HG03432 (cell line): ENCODE results near the gene C6orf15.

ENCODE experiments used
- ATAC-seq: cut with Tn5 transposase; IDR thresholded peaks from one replicate; pipeline ENCODE4 v1.9.1; 2021; ENCODE audit warnings: mild to moderate bottlenecking, moderate library complexity; ENCODE audit not compliant: unreplicated experiment

C6orf15 gene

DNA sequence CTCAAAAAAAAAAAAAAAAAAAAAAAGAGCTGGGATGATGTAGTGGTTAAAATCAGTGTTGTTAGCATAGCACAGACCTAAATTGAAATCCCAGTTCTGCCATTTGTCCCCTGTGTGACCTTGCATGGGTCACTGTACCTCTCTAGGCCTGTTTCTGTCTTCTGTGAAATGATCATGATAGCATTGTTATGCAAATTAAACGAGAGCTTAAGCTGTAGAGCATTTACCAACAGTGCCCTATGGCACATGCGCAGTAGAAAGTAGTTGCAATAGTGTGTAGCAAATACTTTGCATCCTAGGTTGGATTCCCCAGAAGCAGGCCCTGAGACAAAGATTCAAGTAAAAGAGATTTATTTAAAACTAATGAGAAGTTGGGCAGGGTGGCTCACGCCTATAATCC is 19.2 kb upstream of the C6orf15 start:
- ATAC-seq, result no peak

DNA sequence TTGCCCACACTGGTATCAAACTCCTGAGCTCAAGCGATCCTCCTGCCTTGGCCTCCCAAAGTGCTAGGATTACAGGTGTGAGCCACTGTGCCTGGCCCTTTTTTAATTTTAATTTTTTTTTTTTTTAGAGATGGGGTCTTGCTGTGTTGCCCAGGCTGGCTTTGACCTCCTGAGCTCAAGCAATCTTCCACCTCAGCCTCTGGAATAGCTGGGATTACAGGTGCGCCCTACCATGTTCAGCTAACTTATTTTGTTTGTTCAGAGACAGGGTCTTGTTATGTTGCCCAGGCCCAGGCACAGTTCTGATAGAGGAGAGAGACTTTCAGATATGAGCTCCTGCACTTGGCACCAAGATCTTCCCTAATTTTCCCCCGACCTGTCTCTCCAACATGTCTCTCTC is 18.4 kb upstream of the C6orf15 start:
- ATAC-seq, result no peak

DNA sequence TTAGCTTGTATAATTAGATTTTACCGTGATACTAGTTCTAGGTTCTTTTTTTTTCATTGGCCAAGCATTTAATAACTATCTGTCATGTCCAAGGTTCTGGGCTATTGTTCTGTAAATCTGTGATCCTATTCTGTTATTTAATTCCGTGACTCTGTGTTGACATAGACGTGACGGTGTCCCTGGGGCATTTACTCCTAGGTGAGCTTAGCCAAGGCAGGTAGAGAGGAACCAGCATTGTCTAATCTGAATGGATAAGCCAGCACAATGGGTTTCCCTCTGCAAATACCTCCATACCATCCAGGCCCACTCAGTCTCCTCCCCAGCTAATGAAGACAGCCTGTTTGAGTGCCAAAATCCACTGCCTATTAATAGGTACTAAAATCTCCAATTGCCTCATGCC is 16.8 kb upstream of the C6orf15 start:
- ATAC-seq, result no peak

DNA sequence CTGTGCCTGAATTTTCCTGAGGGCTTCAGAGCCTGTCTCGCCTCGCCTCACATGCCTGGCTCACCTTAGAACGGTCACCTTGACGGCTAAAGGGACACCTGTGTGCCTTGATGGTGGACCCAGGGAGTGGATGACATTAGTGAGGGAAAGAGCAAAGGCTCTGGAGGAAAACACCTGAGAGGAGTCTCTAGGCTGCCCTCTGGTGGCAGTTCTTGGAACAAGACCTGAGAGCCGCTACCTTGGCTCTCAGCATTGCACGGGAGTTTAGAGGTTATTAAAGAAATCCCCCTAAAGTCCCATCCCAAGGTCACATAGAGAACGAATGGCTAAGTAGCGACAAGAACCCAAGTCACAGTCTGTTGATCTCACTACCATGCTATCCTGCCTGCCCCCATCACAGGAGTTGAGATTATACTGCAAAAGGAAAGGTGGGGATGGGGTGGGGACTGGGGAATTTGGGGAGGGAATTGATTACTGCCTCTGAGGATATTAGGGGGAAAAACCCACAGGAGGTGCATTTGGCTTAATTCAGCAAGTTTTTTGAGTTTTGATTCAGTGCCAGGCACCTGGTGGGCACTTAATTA is 15.8 kb upstream of the C6orf15 start:
- ATAC-seq, result no peak

DNA sequence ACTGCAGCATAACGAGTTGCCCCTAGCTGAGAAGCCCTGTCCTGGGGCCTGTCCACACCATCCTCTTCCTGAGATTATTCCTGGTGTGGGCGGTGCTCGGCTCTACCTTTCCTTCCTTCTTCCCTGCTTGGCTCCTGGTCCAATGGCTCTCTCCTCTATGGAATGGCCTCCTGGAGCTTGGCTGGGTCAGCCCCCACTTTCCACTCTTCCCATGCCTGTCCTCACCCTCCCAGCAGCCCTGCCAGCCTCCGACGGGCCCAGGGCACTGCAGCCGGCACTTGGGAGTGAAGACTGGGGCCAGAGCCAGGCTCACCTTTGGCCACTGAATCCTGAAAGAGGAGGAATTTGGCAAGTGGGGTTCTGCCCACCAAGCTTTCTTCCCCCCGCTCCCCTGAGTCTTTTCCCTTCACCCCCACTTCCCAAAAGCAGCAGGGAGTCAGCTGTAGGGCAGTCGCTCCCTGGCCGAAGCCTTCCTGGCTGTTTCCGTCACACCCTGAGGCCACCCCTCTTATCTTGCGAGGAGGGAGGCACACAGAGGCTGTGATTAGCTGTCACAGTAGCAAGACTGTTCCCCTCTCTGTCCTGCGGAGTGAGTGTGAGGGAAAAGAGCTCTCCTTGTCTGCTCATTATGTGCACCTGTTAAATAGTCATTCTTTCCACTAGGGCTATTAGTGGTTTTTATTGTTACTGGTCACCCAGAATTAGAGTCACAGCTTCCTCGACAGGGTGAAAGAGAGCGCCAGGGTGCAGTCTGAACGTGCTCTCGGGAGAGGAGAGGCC is 14.2 kb upstream of the C6orf15 start:
- no peak for ATAC-seq

DNA sequence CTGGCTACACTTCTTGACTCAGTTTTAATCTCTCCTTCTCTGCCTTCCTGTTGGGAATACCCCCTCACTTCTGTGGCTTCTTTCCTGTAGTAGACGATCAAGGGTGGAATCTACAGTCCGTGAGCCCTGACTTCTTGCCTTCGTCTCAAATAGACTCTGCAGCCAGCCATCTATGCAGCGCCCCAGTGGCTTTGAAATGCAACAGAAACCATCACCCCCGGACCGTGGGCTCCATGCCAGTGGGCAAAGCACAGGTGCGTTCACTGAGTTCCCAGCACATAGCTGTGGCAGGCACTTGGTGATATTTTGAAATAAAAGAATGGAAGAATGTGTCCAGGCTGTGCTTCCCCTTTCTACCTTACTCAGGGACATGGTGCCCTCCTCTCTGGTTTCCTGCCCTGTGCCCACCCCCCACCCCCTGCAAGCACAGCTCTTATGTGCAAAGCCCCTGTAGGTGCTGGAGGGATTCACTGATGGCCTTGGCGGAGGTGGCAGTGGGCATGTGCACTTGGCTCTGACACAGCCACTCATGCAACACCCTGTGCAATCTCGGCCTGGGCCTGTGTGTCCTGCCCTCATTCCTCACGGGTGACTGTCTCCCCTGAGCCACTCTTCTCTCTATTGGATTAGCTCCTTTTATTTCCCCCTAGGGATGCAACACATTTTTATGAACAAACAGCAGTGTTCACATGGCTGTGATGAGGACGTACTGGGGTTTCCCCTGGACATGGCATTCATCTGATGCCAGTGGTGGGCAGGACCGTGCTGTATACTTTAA is 13.4 kb upstream of the C6orf15 start:
- ATAC-seq, result no peak

DNA sequence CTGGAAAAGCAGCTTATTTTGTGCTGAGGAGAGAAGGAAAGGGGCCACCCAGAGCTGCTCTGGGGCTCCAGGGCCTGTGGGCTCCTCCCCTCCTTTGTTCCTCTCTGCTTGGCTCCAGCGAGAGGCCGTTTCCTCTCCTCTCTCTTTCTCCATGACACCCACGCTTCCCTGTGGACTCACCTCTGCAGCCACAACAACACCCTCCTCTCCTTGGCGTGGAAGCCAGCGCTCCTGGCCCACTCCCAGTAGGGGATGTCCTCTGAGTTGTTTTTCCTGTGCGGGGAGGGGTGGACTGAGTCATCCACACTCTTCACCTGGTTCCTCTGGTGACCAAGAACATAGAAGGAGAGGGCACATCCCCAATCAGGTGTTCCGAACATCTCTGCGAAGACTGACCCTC is 12.8 kb upstream of the C6orf15 start:
- no peak for ATAC-seq

DNA sequence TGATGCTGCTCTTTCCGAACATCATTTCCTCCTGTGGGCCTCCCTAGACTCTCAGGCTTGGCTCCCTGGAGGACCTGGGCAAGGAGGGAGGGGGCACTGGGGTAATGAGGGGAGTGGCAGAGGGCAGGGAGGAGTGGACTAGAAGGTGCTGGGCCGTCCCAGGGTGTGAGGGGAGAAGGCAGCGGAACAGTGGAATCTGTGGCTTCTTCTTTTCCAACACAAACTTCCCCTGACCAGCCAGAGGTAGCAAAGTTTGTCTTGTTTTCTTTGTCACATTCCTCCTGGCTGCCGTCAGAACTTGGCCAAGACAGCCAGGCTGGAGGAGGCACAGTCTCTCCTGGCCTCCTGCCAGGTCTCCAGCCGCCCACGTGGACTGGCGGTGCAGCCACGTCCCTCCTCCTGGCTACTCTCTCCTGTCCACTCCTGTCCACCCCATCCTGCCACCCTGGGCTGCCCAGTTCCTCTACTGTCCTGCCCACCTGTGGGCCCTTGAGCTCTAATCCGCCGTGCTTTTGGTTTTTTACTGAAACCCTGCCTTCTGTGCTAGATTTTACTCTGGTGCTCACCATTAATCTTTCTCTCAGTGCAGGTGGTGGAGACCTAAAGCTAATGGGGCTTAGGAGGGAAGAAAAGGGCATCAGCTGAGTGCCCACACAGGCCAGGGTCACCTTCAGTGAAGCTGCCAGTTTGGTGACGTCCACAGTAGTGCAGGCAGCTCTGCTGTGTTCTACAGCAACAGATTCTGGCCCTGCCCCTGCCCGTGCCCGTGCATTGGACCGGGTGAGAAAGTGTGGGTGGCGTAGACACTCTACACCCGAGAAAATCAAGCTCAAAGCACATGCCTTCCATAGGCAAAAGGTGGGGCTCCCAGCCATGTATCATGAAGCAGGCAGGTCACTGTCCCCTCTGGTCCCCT is 10.7 kb upstream of the C6orf15 start:
- no peak for ATAC-seq

DNA sequence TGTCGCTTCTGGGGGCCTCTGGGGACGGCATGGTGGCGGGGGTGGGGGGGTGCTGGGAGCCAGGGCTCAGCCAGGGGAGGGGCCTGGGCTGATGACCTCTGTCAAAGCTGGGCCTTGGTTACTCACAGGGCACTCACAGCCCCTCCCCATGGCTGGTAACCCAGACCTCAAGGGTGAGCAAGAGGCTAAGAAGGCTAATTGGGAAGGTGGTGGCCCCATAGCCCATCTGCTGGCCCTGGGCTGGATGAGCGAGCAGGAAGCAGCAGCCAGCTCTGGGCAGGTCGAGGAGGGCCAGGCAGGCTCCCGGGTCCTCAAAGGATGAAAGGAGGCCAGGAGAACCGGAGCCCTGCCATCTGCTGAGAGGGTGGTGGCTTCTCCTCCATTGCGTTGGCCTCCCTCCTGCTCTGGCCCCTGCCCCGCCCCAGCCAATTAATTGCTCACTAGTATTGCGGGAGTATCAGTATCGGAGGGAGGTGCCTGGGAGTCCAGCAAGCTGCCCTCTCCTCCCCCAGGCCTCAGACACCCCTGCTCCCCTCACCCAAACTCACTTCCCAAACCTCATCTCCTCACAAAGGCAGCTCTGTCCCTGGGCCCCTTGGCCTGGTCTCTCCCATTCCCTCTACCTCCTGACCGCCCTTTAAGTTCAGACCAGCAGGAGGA is 8.9 kb upstream of the C6orf15 start:
- no peak for ATAC-seq

DNA sequence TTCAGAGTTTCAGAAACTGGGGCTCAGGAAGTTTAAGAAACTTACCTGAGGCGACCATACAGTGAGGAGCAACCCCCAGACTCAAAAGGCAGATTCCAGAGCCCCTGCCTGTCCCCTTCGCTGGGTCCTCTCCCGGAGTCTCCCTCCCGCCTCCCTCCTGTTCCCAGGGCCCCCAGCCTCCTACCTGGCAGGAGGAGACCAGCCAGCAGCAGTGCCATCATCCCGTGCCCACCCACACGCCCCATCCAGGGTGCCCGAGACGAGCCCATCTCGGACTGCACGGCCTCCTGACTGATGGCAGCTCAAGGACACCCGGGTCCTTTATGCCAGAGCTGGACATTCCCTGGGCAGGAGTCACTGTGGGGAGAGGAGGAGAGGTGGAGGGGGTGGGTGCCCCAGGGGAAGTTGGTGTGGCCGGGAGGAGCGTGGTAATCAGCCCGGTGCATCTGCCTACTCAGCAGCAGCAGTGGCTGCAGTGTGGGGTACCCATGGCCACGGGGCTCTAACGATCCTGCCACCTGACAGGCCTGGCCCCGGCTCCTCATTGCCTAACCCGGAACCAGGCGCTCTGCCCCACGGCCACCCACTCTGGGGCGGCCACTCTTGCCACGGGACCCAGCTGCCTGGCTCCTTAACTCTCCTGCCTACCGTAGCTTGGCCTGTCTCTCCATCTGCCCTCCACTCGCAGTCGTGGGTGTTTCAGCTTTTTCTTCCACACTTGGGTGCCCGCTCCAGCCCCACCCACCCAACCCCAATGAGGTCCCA is 8.0 kb upstream of the C6orf15 start, which contains the start of gene CDSN:
CDSN (minus strand) TSS at position 296 of the 765 bp plus-strand sequence; CDS start at position 269, 27 bp downstream.
- ATAC-seq, result no peak

DNA sequence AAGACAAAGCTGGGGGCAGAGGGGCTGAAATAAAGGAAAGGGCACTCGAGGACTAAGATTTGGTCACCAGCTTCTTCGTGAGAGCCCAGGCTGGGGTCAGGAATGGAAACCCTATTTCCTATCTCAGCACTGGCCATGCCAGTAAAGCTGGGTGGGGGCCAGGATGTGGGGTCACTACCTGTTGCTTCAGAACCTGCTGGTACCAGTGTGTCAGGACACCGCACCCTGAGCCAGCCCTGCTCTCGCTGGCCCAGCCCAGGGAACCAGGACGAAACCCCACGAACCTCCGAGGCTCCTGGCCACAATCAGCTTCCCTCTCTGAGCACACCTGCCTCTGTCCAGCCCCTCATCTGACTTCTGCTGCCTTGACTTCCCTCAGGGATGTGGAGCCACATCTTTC is 5.8 kb upstream of the C6orf15 start:
- no peak for ATAC-seq

DNA sequence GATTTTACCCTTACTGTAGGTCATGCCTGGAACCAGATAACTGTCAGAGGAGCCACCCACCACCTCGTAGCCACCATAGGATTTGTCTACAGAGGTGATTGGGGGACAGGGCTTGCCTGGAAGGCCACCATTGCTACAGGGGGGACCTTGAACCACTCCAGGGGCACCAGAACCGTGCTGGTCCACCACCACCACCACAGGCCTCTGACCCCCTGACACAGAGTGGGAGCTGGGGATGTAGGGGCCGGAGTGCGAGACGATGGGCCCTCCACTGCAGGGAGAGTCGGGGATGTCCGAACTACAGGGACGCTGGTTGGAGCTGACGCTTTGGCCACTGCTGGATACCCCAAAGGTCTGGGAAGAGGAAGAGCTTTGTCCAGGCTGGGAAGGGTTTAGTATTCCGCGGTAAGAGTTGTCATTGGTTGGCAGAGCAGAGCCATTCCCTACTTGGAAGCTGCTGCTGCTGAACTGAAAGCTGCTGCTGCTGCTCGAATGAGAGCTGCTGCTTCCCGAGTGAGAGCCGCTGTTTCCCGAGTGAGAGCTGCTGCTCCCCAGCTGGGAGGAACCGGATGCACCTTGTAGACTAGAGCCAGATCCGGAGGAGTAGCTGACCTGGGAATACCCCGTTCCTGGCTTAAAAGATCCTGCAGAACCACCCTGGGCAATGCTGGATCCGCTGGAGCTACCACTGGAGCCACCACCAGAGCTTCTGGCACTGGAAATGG is 4.4 kb upstream of the C6orf15 start:
- no peak for ATAC-seq

DNA sequence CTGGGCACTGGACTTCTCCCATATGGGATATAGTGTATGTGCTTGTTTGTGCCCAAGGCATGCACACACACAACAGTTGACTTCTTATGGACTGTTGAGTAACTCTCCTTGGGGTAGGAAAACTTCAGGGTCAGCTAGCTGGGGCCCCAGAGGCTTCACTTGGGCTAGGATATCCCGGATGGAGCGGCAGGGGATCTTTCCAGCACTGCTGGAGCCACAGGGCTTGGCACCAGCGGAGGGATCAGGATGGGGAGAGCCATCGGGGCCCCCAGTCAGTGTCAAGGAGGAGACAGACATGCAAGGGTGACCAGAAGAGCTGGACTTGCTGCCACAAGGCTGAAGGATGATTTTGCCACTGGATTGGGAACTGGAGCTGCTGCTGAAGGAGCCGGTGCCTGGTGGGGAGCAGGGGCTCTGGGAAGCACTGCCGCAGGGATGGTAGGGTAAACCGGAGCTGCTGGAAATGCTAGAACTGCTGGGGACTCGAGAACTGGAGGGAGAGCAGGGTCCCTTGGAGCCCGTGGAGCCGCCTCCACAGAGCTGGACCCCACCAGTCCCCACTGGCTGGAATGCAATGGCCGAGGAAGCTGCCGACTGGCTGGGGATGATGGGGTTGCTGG is 3.7 kb upstream of the C6orf15 start:
- no peak for ATAC-seq

DNA sequence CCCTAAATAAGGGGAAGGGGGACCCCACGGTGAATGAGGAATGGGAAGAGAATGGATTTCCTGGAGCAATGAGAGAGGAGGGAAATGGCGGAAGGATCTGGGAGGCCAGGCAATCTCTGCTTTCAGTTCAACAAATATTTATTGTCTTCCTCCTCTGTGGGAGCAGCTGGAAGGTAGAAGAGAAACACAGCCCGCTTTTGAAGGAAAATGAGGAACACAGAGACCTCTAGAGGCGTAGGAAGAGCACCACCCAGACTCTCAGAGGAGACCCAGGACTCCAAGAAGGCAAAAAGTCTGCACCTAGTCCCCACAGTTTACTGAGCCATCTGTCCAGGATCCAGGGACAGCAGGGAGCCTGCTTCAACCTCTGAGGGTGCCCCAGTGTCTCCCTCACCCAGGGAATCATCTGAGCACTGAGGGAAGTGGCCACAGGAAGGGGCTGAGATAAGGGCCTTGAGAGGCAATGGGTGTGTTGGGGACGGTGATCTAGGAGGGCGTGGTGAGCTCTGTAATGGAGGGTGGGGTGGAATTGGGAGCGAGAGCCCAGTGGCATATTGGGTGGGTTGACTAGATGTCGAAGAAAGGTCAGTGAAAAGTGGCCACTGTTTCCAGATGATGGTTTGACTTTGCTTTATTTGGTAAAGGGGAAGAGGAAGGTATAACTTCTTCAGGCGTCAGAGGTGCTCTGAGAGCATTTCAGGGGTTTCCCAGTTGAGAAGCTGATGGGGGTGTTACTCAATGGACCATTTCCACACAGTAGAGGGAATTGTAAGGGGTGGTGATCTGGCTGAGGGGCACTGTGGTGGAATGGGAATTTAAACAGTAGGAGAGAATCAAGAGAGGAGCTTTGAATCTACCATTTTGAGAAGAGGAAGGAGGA is 2.8 kb upstream of the C6orf15 start:
- no peak for ATAC-seq

DNA sequence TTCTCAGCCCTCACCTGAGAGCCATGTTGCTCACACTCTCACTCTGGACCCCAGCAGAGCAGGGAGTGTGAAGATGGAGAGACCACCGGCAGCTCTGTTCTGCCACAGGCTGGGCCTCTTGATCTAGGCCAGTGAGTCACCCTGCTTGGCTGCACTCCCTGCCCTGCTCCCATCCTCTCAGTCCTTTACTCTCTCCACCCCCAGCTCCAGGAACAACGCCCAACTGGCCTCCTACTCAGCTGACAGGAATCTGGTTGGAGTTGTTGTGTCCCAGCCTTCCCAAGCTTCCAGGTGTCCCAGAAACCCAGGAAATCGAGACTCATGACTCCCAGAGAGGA is 2.1 kb upstream of the C6orf15 start, which contains the start of gene PSORS1C1:
PSORS1C1 (plus strand) TSS at position 260 of the 338 bp plus-strand sequence. CDS start 14,833 bp downstream, outside the sequence.
- no peak for ATAC-seq

DNA sequence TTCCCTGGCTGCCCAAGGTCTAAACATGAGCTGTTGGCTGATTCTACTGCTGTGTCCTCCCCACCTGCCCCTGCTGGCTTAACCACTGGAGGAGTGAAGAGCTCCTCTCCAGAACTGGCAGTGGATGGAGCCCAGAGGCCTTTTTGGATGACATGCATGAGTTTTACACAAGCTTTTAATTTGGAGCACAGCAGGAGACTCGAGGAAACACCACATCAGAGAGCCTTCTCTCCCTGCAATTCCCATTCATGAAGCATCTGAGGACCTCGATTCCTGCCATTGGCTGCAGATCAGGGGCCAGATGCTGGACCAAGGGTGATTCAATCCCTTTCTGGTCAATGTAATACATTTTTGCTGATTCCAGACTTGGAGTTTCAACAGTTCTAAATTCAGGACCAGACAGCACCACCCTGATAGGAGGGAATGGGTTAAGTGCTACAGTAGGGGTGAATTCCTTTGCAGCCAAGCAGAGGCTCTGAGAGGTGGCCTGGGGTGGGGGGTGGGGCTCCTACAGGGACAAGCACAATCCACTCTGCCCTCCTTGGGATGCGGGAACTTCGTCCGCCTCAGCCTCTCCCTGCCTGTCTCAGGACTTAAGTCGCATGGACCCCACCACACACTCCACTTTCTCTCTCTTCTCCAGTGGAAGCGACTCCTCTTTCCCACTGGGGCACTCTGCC is 1.6 kb upstream of the C6orf15 start:
- ATAC-seq, result no peak

DNA sequence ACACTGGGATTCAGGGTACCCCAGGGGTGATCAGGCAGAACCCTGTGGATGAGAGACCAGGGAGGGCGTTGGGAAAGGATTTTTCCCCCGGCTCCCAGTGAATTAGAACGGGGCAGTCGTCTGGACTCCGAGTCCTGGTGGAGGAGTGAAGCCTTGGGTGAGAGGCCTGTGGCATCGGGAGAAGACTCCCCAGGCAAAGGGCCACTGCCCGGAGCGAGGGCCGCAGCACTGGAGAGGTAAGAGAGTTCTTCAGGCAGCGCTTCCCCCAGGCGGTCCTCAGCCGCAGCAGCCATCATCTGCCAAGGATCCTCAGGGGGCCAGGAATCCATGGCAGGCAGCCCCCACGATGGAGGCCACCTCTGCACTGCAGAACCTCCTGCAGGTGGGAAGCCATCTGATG is 663 bp downstream of the C6orf15 start:
- ATAC-seq, result no peak
